Calu3 (cell line): ENCODE data around the gene TTC13. TPM values are rescaled to one million over a fixed set of nuclear protein-coding genes. Genes with fewer than 3 reads are reported as not detected.

Experiments used
- BruUV-seq: library from RNA; stranded (reverse); fragments of 400-500 nt; replicated peaks from 2 replicates; lab custom pipeline; 2021; lab: Mats Ljungman, UMichigan
- CTCF ChIA-PET: fragments of 300-600 bp; sonication (Branson Sonifier 250); formaldehyde crosslinking; loops from one replicate; lab custom pipeline; 2022; ENCODE audit warnings: antibody characterized with exemption; lab: Charles Lee
- DNase-seq: peaks from one replicate; pipeline ENCODE4 v3.0.0; 2022
- H3K27ac Mint-ChIP-seq: one replicate; pipeline ENCODE4 v1.8.0; 2022; ENCODE audit warnings: mixed read lengths; ENCODE audit not compliant: unreplicated experiment
- H3K27me3 Mint-ChIP-seq: one replicate; pipeline ENCODE4 v1.8.0; 2022; ENCODE audit warnings: mixed read lengths; ENCODE audit not compliant: unreplicated experiment
- H3K36me3 Mint-ChIP-seq: one replicate; pipeline ENCODE4 v1.8.0; 2022; ENCODE audit warnings: mild to moderate bottlenecking, moderate library complexity, mixed read lengths; ENCODE audit not compliant: insufficient read depth, unreplicated experiment
- H3K4me1 Mint-ChIP-seq: one replicate; pipeline ENCODE4 v1.8.0; 2022; ENCODE audit warnings: mild to moderate bottlenecking, low read depth, mixed read lengths; ENCODE audit not compliant: unreplicated experiment
- H3K4me3 Mint-ChIP-seq: one replicate; pipeline ENCODE4 v1.8.0; 2022; ENCODE audit warnings: mild to moderate bottlenecking, low read depth, moderate library complexity, mixed read lengths; ENCODE audit not compliant: unreplicated experiment
- H3K9me3 Mint-ChIP-seq: one replicate; pipeline ENCODE4 v1.8.0; 2022; ENCODE audit warnings: low read depth, mixed read lengths; ENCODE audit not compliant: unreplicated experiment
- intact Hi-C: fragments of 100-400 bp; cut with micrococcal nuclease; formaldehyde crosslinking; loops from one replicate; pipeline ENCODE4 v1.10.0; 2022; ENCODE audit not compliant: unreplicated experiment
- total RNA-seq: library from RNA; stranded (reverse); gene quantifications from 2 replicates; pipeline ENCODE4 v1.2.3, GENCODE V29; 2022
- TF ChIP-seq, protein P1 (sequence below): fragments of 200-600 bp; IDR thresholded peaks from one replicate; pipeline ENCODE4 v1.8.0; 2022; ENCODE audit warnings: antibody characterized with exemption; ENCODE audit not compliant: unreplicated experiment

Gene TTC13
- total RNA-seq, 1 experiment from 2014 or later = 35.6 TPM

DNA sequence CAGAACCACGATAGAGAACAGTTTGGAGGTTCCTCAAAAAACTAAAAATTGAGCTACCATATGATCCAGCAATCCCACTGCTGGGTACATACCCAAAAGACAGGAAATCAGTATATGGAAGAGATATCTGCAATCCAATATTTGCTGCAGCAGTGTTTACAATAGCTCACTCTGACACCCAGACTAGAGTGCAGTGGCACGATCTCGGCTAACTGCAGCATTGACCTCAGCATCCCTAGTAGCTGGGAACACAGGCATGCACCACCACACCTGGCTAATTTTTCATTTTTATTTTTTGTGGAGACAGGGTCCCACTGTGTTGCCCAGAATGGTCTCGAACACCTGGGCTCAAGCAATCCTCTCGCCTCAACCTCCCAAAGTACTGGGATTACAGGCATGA lies 13.1 kb downstream of the TTC13 start:
- no peak for DNase-seq
- no peaks in the 10 kb centered on the region for H3K36me3 Mint-ChIP-seq
- H3K4me1 Mint-ChIP-seq = peaks cover 14% of the 10 kb centered on the region
- no peak overlapping the region for H3K27ac Mint-ChIP-seq
- CTCF ChIA-PET = no interaction called here
- no peak overlapping the region for H3K4me3 Mint-ChIP-seq
- no peaks in the 10 kb centered on the region for H3K9me3 Mint-ChIP-seq
- TF ChIP-seq, protein P1, sequence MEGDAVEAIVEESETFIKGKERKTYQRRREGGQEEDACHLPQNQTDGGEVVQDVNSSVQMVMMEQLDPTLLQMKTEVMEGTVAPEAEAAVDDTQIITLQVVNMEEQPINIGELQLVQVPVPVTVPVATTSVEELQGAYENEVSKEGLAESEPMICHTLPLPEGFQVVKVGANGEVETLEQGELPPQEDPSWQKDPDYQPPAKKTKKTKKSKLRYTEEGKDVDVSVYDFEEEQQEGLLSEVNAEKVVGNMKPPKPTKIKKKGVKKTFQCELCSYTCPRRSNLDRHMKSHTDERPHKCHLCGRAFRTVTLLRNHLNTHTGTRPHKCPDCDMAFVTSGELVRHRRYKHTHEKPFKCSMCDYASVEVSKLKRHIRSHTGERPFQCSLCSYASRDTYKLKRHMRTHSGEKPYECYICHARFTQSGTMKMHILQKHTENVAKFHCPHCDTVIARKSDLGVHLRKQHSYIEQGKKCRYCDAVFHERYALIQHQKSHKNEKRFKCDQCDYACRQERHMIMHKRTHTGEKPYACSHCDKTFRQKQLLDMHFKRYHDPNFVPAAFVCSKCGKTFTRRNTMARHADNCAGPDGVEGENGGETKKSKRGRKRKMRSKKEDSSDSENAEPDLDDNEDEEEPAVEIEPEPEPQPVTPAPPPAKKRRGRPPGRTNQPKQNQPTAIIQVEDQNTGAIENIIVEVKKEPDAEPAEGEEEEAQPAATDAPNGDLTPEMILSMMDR = no peak
- no peaks in the 10 kb centered on the region for H3K27me3 Mint-ChIP-seq
- intact Hi-C loops = no loop called here
- BruUV-seq = no TSS peak

DNA sequence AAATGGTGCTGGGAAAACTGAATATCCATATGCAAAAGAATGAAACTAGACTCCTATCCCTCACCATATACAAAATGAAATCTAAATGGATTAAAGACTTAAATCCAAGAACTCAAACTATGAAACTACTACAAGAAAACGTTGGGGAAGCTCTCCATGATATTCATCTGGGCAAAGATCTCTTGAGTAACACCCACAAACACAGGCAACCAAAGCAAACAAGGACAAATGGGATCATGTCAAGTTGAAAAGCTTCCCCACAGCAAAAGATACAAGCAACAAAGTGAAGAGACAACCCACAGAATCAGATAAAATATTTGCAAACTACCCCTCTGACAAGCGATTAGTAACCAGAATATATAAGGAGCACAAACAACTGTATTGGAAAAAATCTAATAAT lies 13.8 kb downstream of the TTC13 start:
- no peaks in the 10 kb centered on the region for H3K9me3 Mint-ChIP-seq
- CTCF ChIA-PET = no interaction called here

DNA sequence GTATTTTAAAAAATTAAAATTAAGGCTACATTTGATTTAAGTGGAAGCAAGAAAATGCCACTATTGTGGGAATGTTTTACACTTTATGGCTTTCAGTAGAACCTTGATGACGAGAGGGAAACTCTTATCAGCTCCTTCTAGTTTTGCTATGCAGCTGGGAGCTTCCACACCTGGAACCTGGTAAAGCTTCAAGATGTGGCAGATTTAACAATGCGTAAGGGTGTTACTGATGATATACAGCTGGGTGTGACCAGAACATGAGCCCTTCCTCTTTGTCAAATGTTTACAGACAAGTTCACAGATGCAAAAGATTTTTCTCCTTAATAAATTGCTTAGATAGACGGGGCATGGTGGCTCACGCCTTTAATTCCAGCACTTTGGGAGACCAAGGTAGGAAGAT lies 20.3 kb downstream of the TTC13 start:
- H3K9me3 Mint-ChIP-seq = no peaks in the 10 kb centered on the region
- no peaks in the 10 kb centered on the region for H3K27me3 Mint-ChIP-seq
- CTCF ChIA-PET = no interaction called here
- DNase-seq = no peak
- H3K27ac Mint-ChIP-seq = no peak overlapping the region
- no peaks in the 10 kb centered on the region for H3K36me3 Mint-ChIP-seq
- H3K4me3 Mint-ChIP-seq = no peak overlapping the region
- TF ChIP-seq, protein P1 = no peak
- no peaks in the 10 kb centered on the region for H3K4me1 Mint-ChIP-seq
- intact Hi-C loops = no loop called here
- BruUV-seq = no TSS peak

More for the DNA sequence above, 13.8 kb downstream of the TTC13 start:
- Mint-ChIP-seq H3K4me3 (no peak overlapping the region), H3K4me1 (peaks cover 14% of the 10 kb centered on the region), H3K36me3 (no peaks in the 10 kb centered on the region), H3K27ac (no peak overlapping the region), H3K27me3 (no peaks in the 10 kb centered on the region)
- intact Hi-C loops = no loop called here
- no peak for DNase-seq
- TF ChIP-seq, protein P1 = no peak
- no TSS peak for BruUV-seq

DNA sequence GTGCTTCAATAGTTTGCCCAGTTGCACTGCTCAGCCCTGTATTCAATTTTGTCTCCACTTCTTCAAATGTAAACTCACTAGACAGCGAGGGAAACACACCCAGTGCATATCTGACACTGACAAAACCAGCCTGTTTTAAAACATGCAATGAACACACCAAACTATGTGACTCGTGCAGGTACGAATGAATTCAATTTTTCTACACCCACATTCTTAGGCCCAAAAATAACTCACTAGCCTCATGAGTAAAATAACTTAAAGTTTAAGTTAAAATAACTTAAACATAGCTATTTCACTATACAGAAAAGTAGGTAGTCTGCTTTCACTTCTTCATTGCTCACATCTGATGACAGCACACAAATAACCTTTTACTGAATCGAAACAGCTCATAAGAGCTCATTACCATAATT lies 21.1 kb downstream of the TTC13 start:
- no peaks in the 10 kb centered on the region for H3K36me3 Mint-ChIP-seq
- no peak overlapping the region for H3K4me3 Mint-ChIP-seq
- TF ChIP-seq, protein P1 = no peak
- intact Hi-C loops = no loop called here
- H3K27ac Mint-ChIP-seq = no peak overlapping the region
- no peaks in the 10 kb centered on the region for H3K4me1 Mint-ChIP-seq
- no peak for DNase-seq
- BruUV-seq = no TSS peak
- H3K27me3 Mint-ChIP-seq = no peaks in the 10 kb centered on the region
- no peaks in the 10 kb centered on the region for H3K9me3 Mint-ChIP-seq
- CTCF ChIA-PET = no interaction called here
